Gastrocnemius medialis (tissue), 4 donors: ENCODE results near the gene TERT. TPM values are rescaled to one million over a fixed set of nuclear protein-coding genes. Genes with fewer than 3 reads are reported as not detected.
"Not testable (repeated sequence)": the region's sequence is repeated elsewhere in the genome, so short reads cannot be mapped to it uniquely, and the experiment has no call there.

Source experiments
- ATAC-seq, 2 donors: fragments of 150-250 bp; one replicate each; pipeline ENCODE4 v1.9.1; 2016
- DNase-seq, 2 donors: peaks; one replicate each; pipeline ENCODE4 v3.0.0-alpha.2; 2019
- H3K27ac ChIP-seq, 4 donors: fragments of 200-600 bp; sonication (generic); 1 replicate in 1 of 4; 2 replicates in 3 of 4; pipeline ENCODE4 v1.5.1; 2016 to 2018; ENCODE audit warnings: mild to moderate bottlenecking in 2 of 4, moderate library complexity in 1 of 4
- H3K27me3 ChIP-seq, 3 donors: fragments of 200-600 bp; sonication (generic) in 2 of 3; 1 replicate in 1 of 3; 2 replicates in 2 of 3; pipeline versions ENCODE4 v1.5.1 to v1.6.0; 2016 to 2019; ENCODE audit warnings: mild to moderate bottlenecking in 1 of 3, moderate library complexity in 1 of 3
- H3K36me3 ChIP-seq, 2 donors: fragments of 200-600 bp; sonication (generic) in 1 of 2; one replicate each; pipeline ENCODE4 v1.5.1; 2017 to 2018
- H3K4me1 ChIP-seq, 2 donors: fragments of 200-600 bp; sonication (generic) in 1 of 2; one replicate each; pipeline ENCODE4 v1.5.1; 2016 to 2017; ENCODE audit warnings: mild to moderate bottlenecking in 2 of 2
- H3K4me3 ChIP-seq, 4 donors: fragments of 200-600 bp; sonication (generic) in 3 of 4; 1 replicate in 1 of 4; 2 replicates in 3 of 4; pipeline ENCODE4 v1.5.1; 2016 to 2019; ENCODE audit warnings: mild to moderate bottlenecking in 2 of 4
- H3K9me3 ChIP-seq, 3 donors: fragments of 200-600 bp; sonication (generic) in 2 of 3; 1 replicate in 1 of 3; 2 replicates in 2 of 3; pipeline ENCODE4 v1.5.1; 2016 to 2019
- CTCF ChIP-seq, 5 experiments: fragments of 450-650 bp in 3 of 5; fragments of 200-600 bp in 2 of 5; sonication (generic) in 2 of 5; IDR thresholded peaks in 4 of 5; conservative IDR thresholded peaks in 1 of 5; 1 replicate in 4 of 5; 2 replicates in 1 of 5; pipeline ENCODE4 v1.5.1; 2016 to 2019; ENCODE audit warnings: antibody characterized with exemption in 5 of 5, mild to moderate bottlenecking in 3 of 5, moderate library complexity in 3 of 5
- POLR2A ChIP-seq, 2 donors: fragments of 450-650 bp; IDR thresholded peaks; one replicate each; pipeline ENCODE4 v1.6.1; 2017; ENCODE audit warnings: antibody characterized with exemption in 2 of 2, mild to moderate bottlenecking in 2 of 2, moderate library complexity in 2 of 2
- in situ Hi-C, 4 donors: fragments of 200-750 bp; cut with MboI; loops; one replicate each; pipeline versions ENCODE4 v1.15.0 to v1.8.0; 2017; ENCODE audit warnings: low sequenced_read_pairs in 4 of 4
- intact Hi-C: fragments of 100-400 bp; cut with DNase I; formaldehyde crosslinking; loops from one replicate; pipeline ENCODE4 v1.15.1; 2023; ENCODE audit warnings: low total_unique reads
- total RNA-seq, 4 donors: library from RNA; depleted of rRNA; stranded (reverse); fragments of >200 nt; gene quantifications; one replicate each; pipeline versions ENCODE4 v1.1.0 to v1.2.3, GENCODE V29; 2016

TERT gene
- total RNA-seq, 4 donors from 2014 or later: not detected

GRCh38 chr5:1342268-1342667 lies 47.4 kb upstream of the TERT start:
- Histone ChIP-seq H3K4me3 (no peak overlapping the region), H3K27ac (no peak overlapping the region), H3K27me3 (no peaks in the 10 kb centered on the region), H3K9me3 (no peaks in the 10 kb centered on the region), H3K4me1 (peaks cover 16 to 18% of the 10 kb centered on the region in 2 donors), H3K36me3 (peaks cover 0 to 55% of the 10 kb centered on the region in 2 donors)
- ATAC-seq: no peak
- TF ChIP-seq CTCF (IDR thresholded peaks at IDR 0.05 in 4 of 5, conservative IDR thresholded peaks at IDR 0.05 in 1 of 5): no peak
- no peak for TF ChIP-seq POLR2A (IDR thresholded peaks at IDR 0.05)
- DNase-seq: no peak
- in situ Hi-C loops: no loop called here
- intact Hi-C loops: loop anchor here (10.0 kb wide), 1 partner anchor 447 kb away; the partner anchor contains the start of genes BRD9 and TRIP13

- no peak overlapping the region for H3K4me3 ChIP-seq
- H3K4me1 ChIP-seq: peaks cover 16 to 18% of the 10 kb centered on the region in 2 donors
- ATAC-seq (no peak), DNase-seq (no peak)
- no peak overlapping the region for H3K27ac ChIP-seq
- H3K27me3 ChIP-seq: no peaks in the 10 kb centered on the region
- intact Hi-C loops: loop anchor here (10.0 kb wide), 1 partner anchor 447 kb away; the partner anchor contains the start of genes BRD9 and TRIP13
- peaks cover 0 to 59% of the 10 kb centered on the region in 2 donors for H3K36me3 ChIP-seq
- TF ChIP-seq POLR2A (IDR thresholded peaks at IDR 0.05) (no peak), CTCF (IDR thresholded peaks at IDR 0.05 in 4 of 5, conservative IDR thresholded peaks at IDR 0.05 in 1 of 5) (no peak)
- no peaks in the 10 kb centered on the region for H3K9me3 ChIP-seq
- in situ Hi-C loops: no loop called here
Observed at GRCh38 chr5:1341863-1342262, 47.0 kb upstream of the TERT start.

GRCh38 chr5:1339818-1340210 lies 44.9 kb upstream of the TERT start:
- in situ Hi-C loops, DNase-seq, H3K27ac ChIP-seq, H3K4me3 ChIP-seq, ATAC-seq, H3K9me3 ChIP-seq, H3K27me3 ChIP-seq, H3K4me1 ChIP-seq: not testable (repeated sequence)
- intact Hi-C loops: loop anchor here (10.0 kb wide), 1 partner anchor 445 kb away; the partner anchor contains the start of genes BRD9 and TRIP13
- H3K36me3 ChIP-seq: peaks cover 0 to 80% of the 10 kb centered on the region in 2 donors

GRCh38 chr5:1339139-1339817 lies 44.4 kb upstream of the TERT start:
- in situ Hi-C loops, H3K27me3 ChIP-seq, H3K4me1 ChIP-seq, DNase-seq, H3K27ac ChIP-seq, ATAC-seq, H3K4me3 ChIP-seq, H3K9me3 ChIP-seq, intact Hi-C loops: not testable (repeated sequence)
- H3K36me3 ChIP-seq: peaks cover 0 to 84% of the 10 kb centered on the region in 2 donors

GRCh38 chr5:1338506-1339070 lies 43.7 kb upstream of the TERT start:
- intact Hi-C loops: no loop called here

More at GRCh38 chr5:1338506-1339070, 43.7 kb upstream of the TERT start:
- Histone ChIP-seq H3K4me3 (no peak overlapping the region), H3K4me1 (peaks cover 0 to 3% of the 10 kb centered on the region in 2 donors), H3K36me3 (peaks cover 4 to 90% of the 10 kb centered on the region in 2 donors), H3K27ac (no peak overlapping the region), H3K9me3 (no peaks in the 10 kb centered on the region), H3K27me3 (no peaks in the 10 kb centered on the region)
- in situ Hi-C loops: no loop called here
- DNase-seq (no peak), ATAC-seq (no peak)
- TF ChIP-seq POLR2A (IDR thresholded peaks at IDR 0.05) (no peak), CTCF (IDR thresholded peaks at IDR 0.05 in 4 of 5, conservative IDR thresholded peaks at IDR 0.05 in 1 of 5) (no peak)
